ENCODE results near the gene TMEM44.

GRCh38 chr3:194664857-194665256 is 31.6 kb upstream of the TMEM44 start:
- TF ChIP-seq CSRNP3 (CRISPR knock-in tag; IDR thresholded peaks at IDR 0.05): no peak
- no peak for TF ChIP-seq BACH2 (CRISPR knock-in tag; IDR thresholded peaks at IDR 0.05; ENCODE audit: borderline replicate concordance)
- no peak for TF ChIP-seq PPARA (CRISPR knock-in tag; IDR thresholded peaks at IDR 0.05; ENCODE audit: borderline replicate concordance)

Measured in SK-N-SH treated with all-trans-retinoic acid at 6 μM for 48 hours (cell line).